Natural killer cell treated with Interleukin-12 subunit alpha and Interleukin-12 subunit beta and Interleukin-15 and Interleukin-18, amount 100 ng/mL, for 72 hours (primary cell): Measurements from ENCODE around the gene GARIN5B. TPM values are rescaled to one million over a fixed set of nuclear protein-coding genes. Genes with fewer than 3 reads are reported as not detected.
"Not testable (repeated sequence)": the region's sequence is repeated elsewhere in the genome, so short reads cannot be mapped to it uniquely, and the experiment has no call there.

Experiments
- ATAC-seq, 2 donors: fragments of 150-1000 bp; cut with Tn5 transposase in 1 of 2; sonication (Bioruptor Pico), chemical (Tn5 transposase) in 1 of 2; 2 replicates each; pipeline ENCODE4 v1.10.0; 2021
- DNase-seq: peaks from one replicate; pipeline ENCODE4 v3.0.0; 2022; ENCODE audit warnings: low spot score
- H3K27ac Mint-ChIP-seq, 2 donors: 1 replicate in 1 of 2; 2 replicates in 1 of 2; pipeline ENCODE4 v1.8.0; 2022; ENCODE audit warnings: mixed read lengths in 2 of 2, mild to moderate bottlenecking in 1 of 2, moderate library complexity in 1 of 2
- H3K27me3 Mint-ChIP-seq, 2 donors: 1 replicate in 1 of 2; 2 replicates in 1 of 2; pipeline ENCODE4 v1.8.0; 2022; ENCODE audit warnings: mixed read lengths in 2 of 2
- H3K36me3 Mint-ChIP-seq: one replicate; pipeline ENCODE4 v1.8.0; 2022; ENCODE audit warnings: mixed read lengths
- H3K4me1 Mint-ChIP-seq, 2 donors: 1 replicate in 1 of 2; 2 replicates in 1 of 2; pipeline ENCODE4 v1.8.0; 2022; ENCODE audit warnings: low read depth in 2 of 2, mixed read lengths in 2 of 2, mild to moderate bottlenecking in 1 of 2
- H3K4me3 Mint-ChIP-seq: one replicate; pipeline ENCODE4 v1.8.0; 2022; ENCODE audit warnings: mixed read lengths
- H3K9me3 Mint-ChIP-seq: 2 replicates; pipeline ENCODE4 v1.8.0; 2022; ENCODE audit warnings: mixed read lengths
- total RNA-seq, 2 donors: library from RNA; stranded (reverse); gene quantifications; one replicate each; pipeline ENCODE4 v1.2.3, GENCODE V29; 2022

The GARIN5B gene
- total RNA-seq = not detected

DNA sequence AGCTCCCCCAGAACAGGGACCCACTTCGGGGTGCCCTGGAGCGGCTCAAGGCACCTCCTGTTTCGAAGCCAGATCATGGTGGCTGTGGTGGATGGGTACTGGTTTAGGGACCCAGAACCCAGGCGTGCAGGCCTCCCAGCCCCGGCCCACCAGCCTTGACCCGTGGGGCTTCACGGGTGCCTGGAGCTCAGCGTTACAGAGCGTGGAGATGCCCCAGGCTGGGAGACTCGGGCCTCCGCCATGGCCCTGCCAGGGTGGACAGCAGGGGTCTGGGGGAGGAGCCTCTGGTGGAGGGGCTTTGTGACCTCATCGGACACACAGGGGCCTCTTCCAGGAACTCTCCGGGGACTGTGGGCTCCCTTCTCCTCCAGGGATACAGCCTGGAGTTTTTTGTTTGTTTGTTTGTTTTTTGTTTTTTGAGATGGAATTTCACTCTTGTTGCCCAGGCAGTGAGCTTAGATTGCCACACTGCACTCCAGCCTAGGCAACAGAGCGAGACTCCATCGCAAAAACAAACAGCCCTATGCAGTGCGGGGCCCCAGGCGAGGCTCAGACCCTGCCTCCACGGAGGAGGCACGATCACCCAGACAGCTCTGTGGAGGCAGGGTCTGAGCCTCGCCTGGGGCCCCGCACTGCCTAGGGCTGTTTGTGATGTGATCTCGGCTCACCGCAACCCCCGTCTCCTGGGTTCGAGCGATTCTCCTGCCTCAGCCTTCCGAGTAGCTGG is at the start of gene GARIN5B:
GARIN5B (minus strand) TSS at position 271 of the 727 bp plus-strand sequence; CDS start at position 77, 194 bp downstream.
- no peaks in the 10 kb centered on the region for H3K36me3 Mint-ChIP-seq
- H3K27ac Mint-ChIP-seq = no peak within 1 kb of the TSS
- H3K9me3 Mint-ChIP-seq = no peaks in the 10 kb centered on the region
- no peak within 1 kb of the TSS for H3K4me3 Mint-ChIP-seq
- H3K4me1 Mint-ChIP-seq = no peaks in the 10 kb centered on the region
- DNase-seq (no peak), ATAC-seq (no peak)
- peaks cover 0 to 3% of the 10 kb centered on the region in 2 donors for H3K27me3 Mint-ChIP-seq

DNA sequence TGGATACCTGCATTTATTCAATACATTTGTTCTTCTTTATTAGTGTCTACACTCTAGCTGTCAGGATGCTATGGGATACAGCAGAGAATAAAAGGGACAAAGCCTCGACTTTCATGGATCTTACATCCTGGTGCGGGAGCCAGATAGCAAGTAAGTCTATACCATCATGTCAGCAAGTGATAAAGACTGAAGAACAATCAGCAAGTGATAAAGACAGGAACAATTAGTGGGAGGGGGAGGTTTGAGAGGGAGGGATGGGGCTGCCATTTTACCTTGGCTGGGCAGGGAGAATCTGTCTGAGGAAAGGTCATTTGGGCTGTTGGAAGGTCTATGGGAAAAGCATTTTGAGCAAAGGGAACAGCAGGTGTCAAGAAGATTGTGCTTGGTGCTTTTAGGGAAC is 47.1 kb upstream of the GARIN5B start:
- Mint-ChIP-seq H3K36me3 (peaks cover 14% of the 10 kb centered on the region), H3K4me1 (peaks cover 28% of the 10 kb centered on the region in 2 donors), H3K9me3 (no peaks in the 10 kb centered on the region), H3K27me3 (no peaks in the 10 kb centered on the region), H3K4me3 (peak overlapping the region; percentile 51), H3K27ac (no peak overlapping the region)
- ATAC-seq (no peak), DNase-seq (no peak)

DNA sequence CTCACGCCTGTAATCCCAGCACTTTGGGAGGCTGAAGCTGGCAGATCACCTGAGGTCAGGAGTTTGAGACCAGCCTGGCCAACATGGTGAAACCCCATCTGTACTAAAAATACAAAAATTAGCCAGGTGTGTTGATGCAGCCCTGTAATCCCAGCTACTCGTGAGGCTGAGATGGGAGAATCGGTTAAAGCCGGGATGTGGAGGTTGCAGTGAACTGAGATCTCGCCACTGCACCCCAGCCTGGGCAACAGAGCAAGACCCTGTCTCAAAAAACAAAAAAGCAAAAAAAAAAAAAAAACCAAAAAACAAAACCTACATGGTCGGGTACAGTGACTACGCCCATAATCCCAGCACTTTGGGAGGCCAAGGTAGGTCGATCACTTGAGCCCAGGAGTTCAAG is 46.1 kb upstream of the GARIN5B start:
- not testable (repeated sequence) for H3K27me3 Mint-ChIP-seq, ATAC-seq, DNase-seq, H3K9me3 Mint-ChIP-seq
- Mint-ChIP-seq H3K36me3 (peaks cover 14% of the 10 kb centered on the region), H3K27ac (peak overlapping the region in 1 of 2 donors; percentile 95), H3K4me3 (peak overlapping the region; percentile 96), H3K4me1 (peaks cover 28% of the 10 kb centered on the region in 2 donors)

- DNase-seq (no peak), ATAC-seq (no peak)
- H3K4me1 Mint-ChIP-seq = peaks cover 28% of the 10 kb centered on the region in 2 donors
- H3K27me3 Mint-ChIP-seq = no peaks in the 10 kb centered on the region
- peaks cover 14% of the 10 kb centered on the region for H3K36me3 Mint-ChIP-seq
- H3K4me3 Mint-ChIP-seq = peak overlapping the region; percentile 96
- no peaks in the 10 kb centered on the region for H3K9me3 Mint-ChIP-seq
- H3K27ac Mint-ChIP-seq = peak overlapping the region; percentile 95 to 97
Observed at GRCh38 chr19:55408533-55408872, 45.4 kb upstream of the GARIN5B start.

DNA sequence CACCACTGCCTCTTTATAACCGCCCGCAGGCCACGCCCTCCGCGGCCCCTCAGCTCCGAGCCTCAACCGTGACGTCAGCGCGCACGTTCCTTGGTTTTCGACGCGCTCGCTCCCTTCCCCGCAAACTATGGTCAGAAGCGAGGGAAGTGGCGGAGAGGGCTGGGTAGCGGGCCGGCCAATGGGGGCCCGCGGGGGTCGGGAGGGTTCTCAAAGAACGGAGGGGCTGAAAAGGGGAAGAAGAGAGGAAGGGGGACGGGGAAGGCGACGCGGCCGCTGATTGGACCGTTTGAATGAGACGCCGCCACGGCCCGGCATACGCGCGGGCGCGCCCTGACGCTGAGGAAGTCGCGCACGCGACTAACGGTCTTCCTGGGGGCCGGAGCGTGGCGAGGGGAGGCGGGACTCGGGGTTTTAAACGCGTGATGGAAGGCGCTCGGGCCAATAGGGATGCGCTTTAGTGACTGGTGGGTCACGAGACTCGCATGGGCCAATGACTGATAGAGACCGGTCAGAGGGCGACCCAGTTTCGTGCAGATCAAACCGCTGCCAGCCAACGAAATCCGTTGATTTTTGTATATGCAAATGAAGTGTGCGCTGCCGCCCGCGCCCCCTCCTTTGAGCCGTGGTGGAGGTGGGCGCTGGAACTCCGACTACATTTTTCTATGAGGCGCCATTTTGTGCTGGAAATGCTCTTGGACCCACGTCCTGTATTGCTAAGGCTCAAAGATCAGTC is 44.9 kb upstream of the GARIN5B start:
- peak; percentile 91 to 94 for ATAC-seq
- peaks cover 19% of the 10 kb centered on the region for H3K36me3 Mint-ChIP-seq
- no peaks in the 10 kb centered on the region for H3K9me3 Mint-ChIP-seq
- no peaks in the 10 kb centered on the region for H3K27me3 Mint-ChIP-seq
- peaks cover 31 to 32% of the 10 kb centered on the region in 2 donors for H3K4me1 Mint-ChIP-seq
- peak; percentile 98 for DNase-seq
- peak overlapping the region; percentile 95 to 97 for H3K27ac Mint-ChIP-seq
- H3K4me3 Mint-ChIP-seq = peak overlapping the region; percentile 96

DNA sequence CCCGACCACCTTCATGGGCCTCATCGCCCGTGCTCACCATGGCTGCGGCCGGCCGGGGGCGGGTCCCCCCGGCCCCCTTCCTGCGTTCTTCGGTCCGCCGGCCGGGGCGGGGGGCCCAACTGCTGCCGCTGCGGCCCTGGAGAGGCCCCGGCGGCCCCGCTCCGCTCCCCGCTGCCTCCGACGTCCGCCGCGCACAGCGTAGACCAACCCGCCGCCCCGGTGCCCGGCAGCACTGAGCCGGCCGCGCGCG is 44.4 kb upstream of the GARIN5B start, which contains the start of gene UBE2S:
UBE2S (minus strand) TSS at position 239 of the 250 bp plus-strand sequence; CDS start at position 40, 199 bp downstream.
- peak within 1 kb of the TSS; percentile 95 to 97 for H3K27ac Mint-ChIP-seq
- not testable (repeated sequence) for DNase-seq, H3K9me3 Mint-ChIP-seq, H3K27me3 Mint-ChIP-seq
- H3K4me1 Mint-ChIP-seq = peaks cover 32% of the 10 kb centered on the region in 2 donors
- ATAC-seq = peak in 1 of 2 donors; percentile 89
- H3K36me3 Mint-ChIP-seq = peaks cover 20% of the 10 kb centered on the region
- peak within 1 kb of the TSS; percentile 96 for H3K4me3 Mint-ChIP-seq

DNA sequence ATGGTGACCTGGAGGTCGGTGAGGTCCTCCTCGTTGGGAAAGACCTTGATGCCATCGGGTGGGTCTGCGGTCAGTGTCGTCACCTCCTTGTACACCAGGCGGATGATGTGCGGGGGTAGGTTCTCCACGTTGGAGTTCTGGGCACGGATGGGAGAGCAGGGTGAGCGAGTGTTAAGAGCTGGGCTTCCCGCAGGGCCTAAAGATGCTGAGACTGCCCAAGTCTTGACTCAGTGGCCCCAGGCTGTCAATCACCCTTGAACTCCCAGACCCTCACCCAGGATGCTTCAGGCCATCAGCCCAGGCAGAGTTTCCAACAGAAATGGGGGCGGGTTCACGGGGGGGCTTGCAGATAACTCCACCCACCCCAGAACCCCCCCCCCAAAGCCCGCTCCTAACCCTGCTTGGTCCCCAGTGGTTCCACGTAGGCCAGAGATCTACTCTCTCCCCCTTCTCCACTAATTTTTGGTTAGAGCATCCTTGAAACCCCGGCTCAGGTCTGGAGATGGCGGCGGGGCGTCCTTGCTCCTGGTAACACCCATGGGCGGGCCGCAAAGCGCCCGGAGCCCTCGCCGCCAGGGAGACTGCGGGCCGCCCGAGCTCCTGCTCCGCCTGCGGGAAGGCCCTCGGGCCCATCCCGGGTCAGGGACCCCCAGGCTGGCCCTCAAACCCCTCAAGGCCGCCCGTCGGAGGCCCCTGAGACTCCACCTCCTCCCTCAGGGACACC is 43.9 kb upstream of the GARIN5B start:
- ATAC-seq = no peak
- H3K4me1 Mint-ChIP-seq = peaks cover 32% of the 10 kb centered on the region in 2 donors
- peak overlapping the region; percentile 95 to 97 for H3K27ac Mint-ChIP-seq
- no peaks in the 10 kb centered on the region for H3K27me3 Mint-ChIP-seq
- DNase-seq = peak; percentile 70
- no peaks in the 10 kb centered on the region for H3K9me3 Mint-ChIP-seq
- H3K4me3 Mint-ChIP-seq = peak overlapping the region; percentile 96
- peaks cover 20% of the 10 kb centered on the region for H3K36me3 Mint-ChIP-seq

DNA sequence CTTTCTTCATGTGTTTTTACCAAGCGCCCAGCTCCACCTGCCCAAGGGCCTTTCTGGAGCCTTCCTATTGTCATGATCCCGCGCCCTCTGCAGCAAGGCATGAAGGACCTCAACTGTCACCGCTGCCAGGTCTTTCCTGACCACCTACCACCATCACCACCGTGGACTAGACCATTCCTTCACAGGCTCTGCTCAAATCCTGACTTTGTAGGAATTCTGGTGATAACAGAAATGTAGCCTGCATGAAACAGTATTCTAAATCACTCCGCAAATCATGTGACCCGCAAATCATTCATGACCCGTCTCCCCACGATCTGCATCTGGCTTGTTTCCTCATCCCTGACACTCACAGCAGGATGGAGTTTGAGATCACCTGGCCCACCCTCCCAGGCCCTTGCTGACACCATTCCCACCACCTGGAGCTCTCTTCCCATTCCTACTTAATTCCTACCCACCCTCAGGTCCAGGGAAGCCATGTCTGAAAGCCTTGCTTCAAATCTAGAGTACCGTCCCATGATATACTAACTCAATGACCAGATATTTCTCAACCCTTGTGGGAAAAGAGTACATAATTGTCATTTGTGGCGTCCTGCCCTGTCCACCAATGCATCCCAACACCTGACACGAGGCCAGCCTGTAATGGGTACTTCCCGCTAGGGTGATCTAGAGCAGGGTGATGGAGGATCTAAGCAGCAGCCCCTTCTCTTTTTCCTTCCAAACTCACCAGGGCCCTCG is 43.2 kb upstream of the GARIN5B start:
- H3K36me3 Mint-ChIP-seq = peaks cover 20% of the 10 kb centered on the region
- DNase-seq (no peak), ATAC-seq (no peak)
- H3K27me3 Mint-ChIP-seq = no peaks in the 10 kb centered on the region
- H3K4me3 Mint-ChIP-seq = peak overlapping the region; percentile 96
- no peaks in the 10 kb centered on the region for H3K9me3 Mint-ChIP-seq
- peak overlapping the region; percentile 74 to 97 for H3K27ac Mint-ChIP-seq
- H3K4me1 Mint-ChIP-seq = peaks cover 32% of the 10 kb centered on the region in 2 donors

DNA sequence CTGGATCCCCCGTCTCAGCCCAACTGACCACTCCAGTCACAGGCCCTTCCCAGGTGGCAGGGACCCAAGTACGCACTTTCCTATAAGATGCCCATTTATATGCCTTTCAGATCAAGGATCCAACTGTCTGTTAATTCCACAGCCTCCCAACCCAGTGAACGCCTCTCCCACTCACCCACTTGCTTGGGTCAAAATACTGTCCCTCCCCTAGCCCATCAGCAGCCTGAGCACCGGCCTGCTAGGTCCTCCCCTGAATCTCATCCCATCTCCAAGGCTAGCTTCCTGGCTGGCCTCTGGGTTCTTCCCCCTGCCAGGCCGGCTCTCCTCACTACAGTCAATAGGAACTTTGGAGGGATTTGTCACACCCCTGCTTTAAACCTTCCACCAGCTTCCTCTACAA is 42.6 kb upstream of the GARIN5B start:
- Mint-ChIP-seq H3K27me3 (no peaks in the 10 kb centered on the region), H3K9me3 (no peaks in the 10 kb centered on the region), H3K27ac (peak overlapping the region; percentile 74 to 97), H3K36me3 (peaks cover 21% of the 10 kb centered on the region), H3K4me1 (peaks cover 32% of the 10 kb centered on the region in 2 donors), H3K4me3 (peak overlapping the region; percentile 96)
- DNase-seq (no peak), ATAC-seq (no peak)

DNA sequence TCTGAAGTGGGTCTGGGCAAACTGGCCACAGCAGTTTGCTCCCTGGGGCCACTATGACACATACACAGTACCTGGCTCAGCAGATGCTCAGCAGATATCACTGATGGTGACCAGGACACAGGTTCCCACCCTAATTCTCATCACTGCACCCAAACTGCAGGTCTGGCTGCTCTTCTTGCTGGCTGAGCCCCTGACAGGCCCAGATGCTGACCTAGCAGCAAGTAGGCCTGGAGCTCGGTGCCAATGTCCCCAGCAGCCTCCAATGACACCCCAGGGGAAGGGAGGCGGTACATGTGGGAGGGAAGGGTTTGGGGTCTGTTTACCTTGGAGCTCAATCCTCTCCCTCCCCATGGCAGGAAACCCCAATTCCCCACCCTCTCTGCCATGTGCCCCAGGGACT is 39.4 kb upstream of the GARIN5B start:
- H3K27me3 Mint-ChIP-seq = no peaks in the 10 kb centered on the region
- ATAC-seq (no peak), DNase-seq (no peak)
- H3K27ac Mint-ChIP-seq = no peak overlapping the region
- no peaks in the 10 kb centered on the region for H3K9me3 Mint-ChIP-seq
- H3K4me3 Mint-ChIP-seq = no peak overlapping the region
- peaks cover 29% of the 10 kb centered on the region in 2 donors for H3K4me1 Mint-ChIP-seq
- H3K36me3 Mint-ChIP-seq = peaks cover 23% of the 10 kb centered on the region

- peaks cover 23 to 24% of the 10 kb centered on the region in 2 donors for H3K4me1 Mint-ChIP-seq
- H3K4me3 Mint-ChIP-seq, H3K27ac Mint-ChIP-seq, H3K27me3 Mint-ChIP-seq, H3K9me3 Mint-ChIP-seq, ATAC-seq, DNase-seq: not testable (repeated sequence)
- H3K36me3 Mint-ChIP-seq = peaks cover 20% of the 10 kb centered on the region
Observed at GRCh38 chr19:55401390-55401789, 38.3 kb upstream of the GARIN5B start.

- H3K9me3 Mint-ChIP-seq = no peaks in the 10 kb centered on the region
- DNase-seq (no peak), ATAC-seq (no peak)
- H3K27ac Mint-ChIP-seq = no peak overlapping the region
- H3K4me3 Mint-ChIP-seq = no peak overlapping the region
- peaks cover 11% of the 10 kb centered on the region for H3K36me3 Mint-ChIP-seq
- H3K27me3 Mint-ChIP-seq = no peaks in the 10 kb centered on the region
- peaks cover 14 to 15% of the 10 kb centered on the region in 2 donors for H3K4me1 Mint-ChIP-seq
Observed at GRCh38 chr19:55400281-55401087, 37.4 kb upstream of the GARIN5B start.
